GM12892 (cell line): ENCODE measurements around the gene MED29.

Experiments
- POLR2A ChIP-seq: IDR thresholded peaks from 2 replicates; pipeline ENCODE4 v1.6.1; 2011; ENCODE audit warnings: low read depth, low read length, control low read depth
- POLR2AphosphoS5 ChIP-seq: IDR thresholded peaks from 2 replicates; pipeline ENCODE4 v1.6.1; 2011; ENCODE audit warnings: low read depth, low read length, control low read depth
- TAF1 ChIP-seq: IDR thresholded peaks from 2 replicates; pipeline ENCODE4 v1.6.1; 2011; ENCODE audit warnings: low read depth, mild to moderate bottlenecking, control low read depth, low read length, borderline replicate concordance

GRCh38 chr19:39352381-39353255, 38.6 kb upstream of the MED29 start:
- TF ChIP-seq POLR2A = no peak
- TF ChIP-seq TAF1 = no peak
- TF ChIP-seq POLR2AphosphoS5 = no peak
